Measurements from ENCODE around the gene INO80E.
A peak's percentile ranks its signal among the peaks of the same experiment; 100 is the strongest.
"Not testable (repeated sequence)": the region's sequence is repeated elsewhere in the genome, so short reads cannot be mapped to it uniquely, and the experiment has no call there.

Gene INO80E

GRCh38 chr16:30010844-30011713 lies 15.0 kb downstream of the INO80E start, which contains the start of gene DOC2A:
TSS of gene DOC2A (minus strand) at chr16:30011027. CDS start at chr16:30010222, 805 bp downstream.
- peak; percentile 16 for DNase-seq

DNA sequence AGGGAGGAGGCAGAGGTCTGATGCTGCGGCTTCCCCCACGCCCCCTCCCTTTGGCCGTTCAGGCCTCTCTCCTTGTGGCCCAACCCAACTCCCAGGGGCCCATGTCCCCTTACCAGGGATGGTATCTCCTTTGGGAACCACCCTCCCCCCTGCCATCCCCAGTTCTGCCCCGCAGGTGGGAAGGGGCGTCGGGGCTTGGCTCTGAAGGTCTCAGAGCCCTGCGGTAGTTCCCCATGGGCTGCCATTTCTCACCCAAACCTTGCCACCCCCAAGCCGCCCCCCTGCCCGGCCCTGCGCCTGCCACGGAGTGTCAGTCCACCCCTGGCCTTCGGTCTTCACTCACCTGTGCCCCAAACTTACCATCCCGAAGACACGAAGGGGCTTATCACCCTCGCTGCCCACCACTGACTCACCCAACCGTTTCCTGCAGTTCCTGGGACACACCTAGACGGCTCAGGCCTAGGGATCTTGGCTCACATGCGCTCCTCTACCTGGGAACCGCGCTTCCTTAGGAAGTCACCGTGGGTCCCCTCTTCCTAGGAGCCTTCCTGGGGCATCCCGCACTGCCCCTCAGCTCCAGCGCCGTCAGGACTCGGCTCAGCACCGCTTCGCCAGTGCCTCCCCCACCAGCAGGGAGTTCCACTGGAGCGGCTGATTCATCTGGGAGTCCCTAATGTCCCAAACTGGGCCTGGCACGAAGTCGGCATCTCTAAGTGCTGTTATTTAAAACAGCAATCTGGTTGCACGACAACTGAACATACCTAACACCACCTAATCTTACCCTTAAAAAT lies 15.9 kb downstream of the INO80E start:
- no peak for DNase-seq

DNA sequence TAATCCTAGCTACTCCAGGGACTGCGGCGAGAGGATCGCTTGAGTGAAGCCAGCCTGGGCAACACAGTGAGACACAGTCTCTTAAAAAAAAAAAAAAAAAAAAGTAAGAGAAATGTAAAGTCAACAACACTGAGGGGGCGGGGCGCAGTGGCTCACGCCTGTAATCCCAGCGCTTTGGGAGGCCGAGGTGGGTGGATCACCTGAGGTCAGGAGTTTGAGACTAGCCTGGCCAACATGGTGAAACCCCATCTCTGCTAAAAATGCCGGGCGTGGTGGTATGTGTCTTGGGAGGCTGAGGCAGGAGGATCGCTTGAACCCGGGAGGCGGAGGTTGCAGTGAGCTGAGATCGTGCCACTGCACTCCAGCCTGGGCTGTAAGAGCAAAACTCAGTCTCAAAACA lies 16.6 kb downstream of the INO80E start:
- not testable (repeated sequence) for DNase-seq

- DNase-seq: not testable (repeated sequence)
Measured at GRCh38 chr16:30015450-30015849, 19.4 kb downstream of the INO80E start.

GRCh38 chr16:30016555-30017276 lies 20.7 kb downstream of the INO80E start:
- no peak for DNase-seq

- DNase-seq: no peak
Measured at GRCh38 chr16:30017277-30017656, 21.2 kb downstream of the INO80E start.

DNA sequence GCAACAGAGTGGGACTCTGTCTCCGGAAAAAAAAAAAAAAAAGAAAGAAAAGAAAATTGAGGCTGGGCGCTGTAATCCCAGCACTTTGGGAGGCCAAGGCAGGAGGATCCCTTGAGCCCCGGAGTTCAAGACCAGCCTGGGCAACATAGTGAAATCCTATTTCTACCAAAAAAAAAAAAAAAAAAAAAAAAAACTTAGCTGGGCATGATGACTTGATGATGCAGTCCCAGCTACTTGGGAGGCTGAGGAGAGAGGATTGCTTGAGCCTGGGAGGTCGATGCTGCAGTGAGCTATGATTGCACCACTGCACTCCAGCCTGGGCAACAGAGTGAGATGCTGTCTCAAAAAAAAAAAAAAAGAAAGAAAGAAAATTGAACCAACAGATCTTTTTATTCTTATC lies 21.9 kb downstream of the INO80E start:
- not testable (repeated sequence) for DNase-seq

GRCh38 chr16:30018731-30019158 lies 22.7 kb downstream of the INO80E start:
- DNase-seq: no peak

DNA sequence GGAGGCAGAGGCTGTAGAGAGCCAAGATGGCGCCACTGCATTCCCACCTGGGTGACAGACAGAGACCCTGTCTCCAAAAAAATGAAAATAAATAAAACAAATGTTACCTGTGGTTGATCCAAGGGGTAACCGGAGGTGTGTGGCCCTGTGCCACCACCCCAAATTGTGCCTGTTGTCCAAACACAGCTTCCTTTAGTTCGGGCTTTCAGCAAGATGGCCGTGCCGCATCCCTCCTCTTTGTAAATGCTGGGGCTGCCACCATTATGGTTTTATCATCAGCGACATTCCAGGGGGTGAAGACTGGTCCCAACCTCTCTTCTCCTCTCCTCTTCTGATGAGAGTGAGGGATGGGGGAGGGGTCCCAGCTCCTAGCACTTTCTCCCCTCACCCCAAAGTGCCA lies 26.8 kb downstream of the INO80E start, which contains the start of gene C16orf92:
Gene C16orf92 (plus strand): TSS at position 312 of the 400 bp plus-strand sequence. CDS start 143 bp downstream, outside the sequence.
- DNase-seq: no peak

- DNase-seq: no peak
Measured at GRCh38 chr16:30023586-30023985, 27.5 kb downstream of the INO80E start.

DNA sequence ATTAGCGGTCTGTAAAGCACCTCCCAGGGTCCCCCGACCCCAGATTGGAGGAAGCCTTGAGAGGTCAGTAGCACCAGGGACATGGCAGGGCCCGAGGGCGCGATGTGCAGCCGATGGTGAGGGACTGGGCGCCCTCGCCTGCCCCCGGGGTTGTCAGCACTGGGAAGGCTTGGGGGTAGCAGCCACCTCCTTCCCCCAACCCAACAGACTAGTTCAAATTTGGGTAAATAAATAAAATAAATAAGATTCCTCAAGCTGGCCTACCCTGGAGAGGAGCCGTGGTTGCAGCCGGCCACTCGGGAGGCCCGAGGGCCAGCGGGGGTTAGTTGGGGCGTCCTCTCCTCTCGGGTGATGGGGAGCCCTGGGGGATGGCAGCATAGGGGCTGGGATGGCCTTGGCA lies 28.4 kb downstream of the INO80E start:
- DNase-seq: no peak

GRCh38 chr16:30025156-30025555 lies 29.1 kb downstream of the INO80E start:
- DNase-seq: no peak

- no peak for DNase-seq
Measured at GRCh38 chr16:30025574-30025973, 29.5 kb downstream of the INO80E start.

GRCh38 chr16:30026449-30026848 lies 30.4 kb downstream of the INO80E start:
- no peak for DNase-seq

DNA sequence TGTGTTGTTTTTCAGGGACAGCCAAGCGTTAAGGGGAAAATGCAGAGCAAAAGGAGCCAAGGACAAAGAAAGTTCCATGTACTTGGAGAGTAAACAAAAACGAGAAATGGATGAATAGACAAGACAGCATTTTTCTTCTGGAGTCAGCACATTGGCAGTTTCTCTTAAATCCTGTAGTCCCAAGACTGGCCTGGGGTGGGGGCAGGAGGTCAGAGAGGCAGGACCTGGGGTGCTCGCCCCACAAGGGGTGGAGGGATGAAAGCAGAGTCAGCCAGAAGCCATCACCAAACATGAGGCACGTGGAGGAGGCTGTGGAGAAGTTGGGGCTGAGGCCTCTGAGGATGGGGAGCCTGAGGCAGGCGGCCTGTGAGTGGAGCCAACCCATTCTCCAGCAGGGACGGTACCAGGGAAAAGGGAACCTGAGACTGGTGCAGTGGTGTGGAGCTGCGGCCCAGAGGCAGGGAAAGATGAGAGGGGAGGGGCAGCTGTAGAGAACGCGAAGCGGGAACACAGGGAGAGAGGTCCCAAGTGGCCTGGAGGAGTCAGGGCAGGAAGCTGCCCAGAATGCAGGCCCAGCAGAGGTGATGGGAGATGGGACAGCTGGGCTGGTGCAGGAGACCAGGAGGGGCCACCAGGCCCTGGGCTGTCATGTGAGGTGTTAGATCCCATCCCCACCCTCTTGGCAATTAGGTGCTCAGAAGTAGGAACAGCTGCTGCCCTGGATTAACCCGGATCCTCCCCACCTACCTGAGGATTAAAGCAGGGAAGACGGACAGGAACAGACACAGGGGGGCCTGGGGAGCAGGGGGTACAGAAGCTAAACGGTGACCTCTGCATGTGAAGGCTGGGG lies 31.8 kb downstream of the INO80E start:
- DNase-seq: no peak

- DNase-seq: no peak
Measured at GRCh38 chr16:30028438-30029076, 32.5 kb downstream of the INO80E start.

- no peak for DNase-seq
Measured at GRCh38 chr16:30030011-30030685, 34.1 kb downstream of the INO80E start.

- no peak for DNase-seq
Measured at GRCh38 chr16:30030841-30031413, 34.9 kb downstream of the INO80E start, which contains the start of gene TLCD3B. TSS of gene TLCD3B (minus strand) at chr16:30031271. CDS start at chr16:30030527, 744 bp downstream.

- DNase-seq: no peak
Measured at GRCh38 chr16:30031477-30031918, 35.5 kb downstream of the INO80E start.
